KMS-11 (cell line): Measurements from ENCODE around the gene SF3A2.
A peak's percentile ranks its signal among the peaks of the same experiment; 100 is the strongest.

Source experiments
- H2AFZ ChIP-seq: fragments of 200-600 bp; sonication (generic); 2 replicates; pipeline ENCODE4 v1.6.1; 2016; ENCODE audit warnings: antibody characterized with exemption, mixed run types, low read depth
- H3K27ac ChIP-seq: fragments of 200-600 bp; sonication (generic); 2 replicates; pipeline ENCODE4 v1.6.1; 2016; ENCODE audit warnings: mild to moderate bottlenecking, mixed run types
- H3K27me3 ChIP-seq: fragments of 200-600 bp; sonication (generic); 2 replicates; pipeline ENCODE4 v1.6.1; 2017; ENCODE audit warnings: mild to moderate bottlenecking, low read depth, mixed run types, moderate library complexity; ENCODE audit not compliant: insufficient read depth
- H3K36me3 ChIP-seq: fragments of 200-600 bp; sonication (generic); 2 replicates; pipeline ENCODE4 v1.6.1; 2017; ENCODE audit warnings: mild to moderate bottlenecking, mixed run types; ENCODE audit not compliant: insufficient read depth
- H3K4me1 ChIP-seq: fragments of 200-600 bp; sonication (generic); 2 replicates; pipeline ENCODE4 v1.6.1; 2016; ENCODE audit warnings: mild to moderate bottlenecking, low read depth, mixed run types; ENCODE audit not compliant: poor library complexity, severe bottlenecking
- H3K4me2 ChIP-seq: fragments of 200-600 bp; sonication (generic); 2 replicates; pipeline ENCODE4 v1.7.0; 2016; ENCODE audit warnings: mild to moderate bottlenecking, mixed run types
- H3K4me3 ChIP-seq: fragments of 200-600 bp; sonication (generic); IDR thresholded peaks from 2 replicates; pipeline ENCODE4 v1.6.1; 2017; ENCODE audit warnings: low read depth, low read length, mixed read lengths; ENCODE audit not compliant: insufficient read depth
- H3K79me2 ChIP-seq: fragments of 200-600 bp; sonication (generic); 2 replicates; pipeline ENCODE4 v1.6.1; 2016; ENCODE audit warnings: low read depth, mixed run types; ENCODE audit not compliant: insufficient read depth
- H3K9ac ChIP-seq: fragments of 200-600 bp; sonication (generic); 2 replicates; pipeline ENCODE4 v1.6.1; 2016; ENCODE audit warnings: mild to moderate bottlenecking, mixed run types
- H4K20me1 ChIP-seq: fragments of 200-600 bp; sonication (generic); 2 replicates; pipeline ENCODE4 v1.6.1; 2016; ENCODE audit warnings: mild to moderate bottlenecking, mixed run types; ENCODE audit not compliant: insufficient read depth
- TF ChIP-seq, protein P1 (sequence below): fragments of 200-600 bp; sonication (generic); conservative IDR thresholded peaks from 2 replicates; pipeline ENCODE4 v1.6.1; 2017; ENCODE audit warnings: low read depth, mild to moderate bottlenecking, antibody characterized with exemption, low read length, moderate library complexity, mixed read lengths

SF3A2 gene

DNA sequence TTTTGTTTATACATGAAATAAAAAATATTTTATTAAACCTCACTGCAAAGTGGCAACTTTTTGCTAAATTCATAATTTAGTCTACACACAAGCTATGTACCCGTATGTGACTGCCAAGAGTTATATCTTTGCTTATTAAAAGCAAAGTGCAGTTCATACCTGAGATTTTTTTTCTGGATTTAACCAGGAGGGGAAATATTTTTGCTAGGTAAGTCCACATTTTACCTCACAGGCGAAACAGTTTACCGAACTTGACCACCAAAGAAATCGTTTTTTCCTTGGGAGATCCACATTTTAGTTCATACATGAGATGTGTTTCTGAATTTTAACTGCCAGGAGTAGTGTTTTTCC, 31.8 kb downstream of the SF3A2 start:
- peak overlapping the region; percentile 68; the same call in 1 of the 2 replicates for H3K4me2 ChIP-seq
- no peaks in the 10 kb centered on the region for H3K27me3 ChIP-seq
- peaks cover 3% of the 10 kb centered on the region; the same call in 1 of the 2 replicates for H3K36me3 ChIP-seq
- H3K27ac ChIP-seq, result no peak overlapping the region
- peaks cover 21% of the 10 kb centered on the region for H3K4me1 ChIP-seq
- TF ChIP-seq, protein P1, sequence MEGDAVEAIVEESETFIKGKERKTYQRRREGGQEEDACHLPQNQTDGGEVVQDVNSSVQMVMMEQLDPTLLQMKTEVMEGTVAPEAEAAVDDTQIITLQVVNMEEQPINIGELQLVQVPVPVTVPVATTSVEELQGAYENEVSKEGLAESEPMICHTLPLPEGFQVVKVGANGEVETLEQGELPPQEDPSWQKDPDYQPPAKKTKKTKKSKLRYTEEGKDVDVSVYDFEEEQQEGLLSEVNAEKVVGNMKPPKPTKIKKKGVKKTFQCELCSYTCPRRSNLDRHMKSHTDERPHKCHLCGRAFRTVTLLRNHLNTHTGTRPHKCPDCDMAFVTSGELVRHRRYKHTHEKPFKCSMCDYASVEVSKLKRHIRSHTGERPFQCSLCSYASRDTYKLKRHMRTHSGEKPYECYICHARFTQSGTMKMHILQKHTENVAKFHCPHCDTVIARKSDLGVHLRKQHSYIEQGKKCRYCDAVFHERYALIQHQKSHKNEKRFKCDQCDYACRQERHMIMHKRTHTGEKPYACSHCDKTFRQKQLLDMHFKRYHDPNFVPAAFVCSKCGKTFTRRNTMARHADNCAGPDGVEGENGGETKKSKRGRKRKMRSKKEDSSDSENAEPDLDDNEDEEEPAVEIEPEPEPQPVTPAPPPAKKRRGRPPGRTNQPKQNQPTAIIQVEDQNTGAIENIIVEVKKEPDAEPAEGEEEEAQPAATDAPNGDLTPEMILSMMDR, result no peak
- H3K9ac ChIP-seq, result peak overlapping the region; percentile 55; the same call in 1 of the 2 replicates
- H4K20me1 ChIP-seq, result peaks cover 7% of the 10 kb centered on the region; the same call in 1 of the 2 replicates
- H3K4me3 ChIP-seq, result no peak overlapping the region
- peak overlapping the region; percentile 82 for H2AFZ ChIP-seq
- H3K79me2 ChIP-seq, result peaks cover 39% of the 10 kb centered on the region

DNA sequence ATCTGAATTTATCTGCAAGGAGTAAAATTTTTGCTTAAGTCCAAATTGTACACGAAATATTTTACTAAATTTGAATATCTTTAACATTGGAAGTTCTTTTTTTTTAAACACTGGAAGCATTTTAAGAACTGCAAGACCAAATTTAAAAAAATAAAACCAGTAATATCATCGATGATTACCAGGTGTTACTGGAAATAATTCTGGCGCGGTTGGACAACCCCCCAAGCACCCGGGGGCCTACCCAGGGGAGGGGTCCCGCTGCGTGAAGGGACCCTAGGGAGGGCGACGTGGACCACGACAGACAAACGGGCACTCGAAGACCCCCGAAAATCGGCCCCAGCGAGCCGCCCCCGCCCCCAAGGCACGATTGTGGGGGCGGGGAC, 32.2 kb downstream of the SF3A2 start:
- peak overlapping the region; percentile 82 for H2AFZ ChIP-seq
- H4K20me1 ChIP-seq, result peaks cover 7% of the 10 kb centered on the region; the same call in 1 of the 2 replicates

DNA sequence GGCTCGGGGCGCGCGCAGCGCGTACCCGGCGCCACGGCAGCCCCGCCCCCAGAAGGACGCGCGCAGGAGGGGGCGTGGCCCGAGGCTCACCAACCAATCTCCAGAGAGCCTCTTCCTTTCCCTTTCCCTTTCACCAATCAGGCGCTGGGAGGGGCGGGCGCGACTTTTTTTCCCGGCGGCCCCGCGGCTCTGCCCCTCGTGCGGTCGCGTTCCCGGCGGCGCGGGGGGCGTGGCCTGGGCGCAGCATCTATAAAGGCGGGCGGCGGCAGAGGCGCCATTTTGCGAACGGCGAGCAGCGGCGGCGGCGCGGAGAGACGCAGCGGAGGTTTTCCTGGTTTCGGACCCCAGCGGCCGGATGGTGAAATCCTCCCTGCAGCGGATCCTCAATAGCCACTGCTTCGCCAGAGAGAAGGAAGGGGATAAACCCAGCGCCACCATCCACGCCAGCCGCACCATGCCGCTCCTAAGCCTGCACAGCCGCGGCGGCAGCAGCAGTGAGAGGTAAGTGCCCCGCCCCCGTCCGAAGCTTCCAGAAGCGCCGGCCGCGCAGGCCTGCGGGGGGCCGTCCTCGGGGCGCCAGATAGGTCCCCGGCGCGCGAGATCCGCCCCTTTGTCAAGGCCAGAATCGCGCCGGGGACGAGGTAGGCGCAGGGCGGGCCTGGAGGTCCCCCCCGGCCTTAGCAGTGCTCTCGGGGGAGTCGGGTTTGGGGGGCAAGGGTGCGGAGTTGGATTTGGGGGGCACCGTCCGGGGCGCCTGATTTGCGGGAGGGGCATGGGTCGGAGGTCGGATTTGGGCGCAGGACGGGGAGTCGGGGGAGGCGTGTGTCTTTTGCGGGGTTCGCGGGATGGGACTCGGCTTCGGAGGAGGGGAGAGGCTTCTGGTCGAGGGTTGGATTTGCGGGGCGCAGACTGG, 32.9 kb downstream of the SF3A2 start:
- no peaks in the 10 kb centered on the region for H3K27me3 ChIP-seq
- H3K27ac ChIP-seq, result peak overlapping the region; percentile 72
- peak overlapping the region; percentile 88 for H3K9ac ChIP-seq
- no peak overlapping the region for H3K4me3 ChIP-seq
- peaks cover 12% of the 10 kb centered on the region; the same call in 1 of the 2 replicates for H4K20me1 ChIP-seq
- H3K36me3 ChIP-seq, result peaks cover 3% of the 10 kb centered on the region; the same call in 1 of the 2 replicates
- peak overlapping the region; percentile 82; the same call in 1 of the 2 replicates for H2AFZ ChIP-seq
- H3K4me2 ChIP-seq, result peak overlapping the region; percentile 27; the same call in 1 of the 2 replicates
- H3K4me1 ChIP-seq, result peaks cover 21% of the 10 kb centered on the region
- TF ChIP-seq, protein P1, result no peak
- peaks cover 49% of the 10 kb centered on the region for H3K79me2 ChIP-seq

More for the DNA sequence above, 32.2 kb downstream of the SF3A2 start:
- Histone ChIP-seq H3K4me3 (no peak overlapping the region), H3K4me1 (peaks cover 21% of the 10 kb centered on the region), H3K4me2 (peak overlapping the region; percentile 68; the same call in 1 of the 2 replicates), H3K36me3 (peaks cover 3% of the 10 kb centered on the region; the same call in 1 of the 2 replicates), H3K27me3 (no peaks in the 10 kb centered on the region), H3K9ac (peak overlapping the region; percentile 55; the same call in 1 of the 2 replicates), H3K27ac (no peak overlapping the region), H3K79me2 (peaks cover 43% of the 10 kb centered on the region)
- TF ChIP-seq, protein P1, result no peak

DNA sequence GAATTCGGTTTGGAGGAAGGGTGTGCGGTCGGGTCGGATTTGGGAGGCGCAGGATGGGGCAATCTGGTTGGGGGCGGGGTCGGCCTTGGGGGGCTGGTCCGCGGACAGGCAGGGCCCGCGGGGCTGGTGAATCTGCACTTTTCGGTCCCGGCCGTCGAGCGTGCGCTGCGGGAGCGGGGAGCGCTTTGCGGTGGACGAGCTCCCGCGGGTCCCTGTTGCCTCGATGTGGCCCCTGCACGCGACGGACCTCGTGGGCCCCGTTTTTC, 33.5 kb downstream of the SF3A2 start:
- Histone ChIP-seq H3K9ac (peak overlapping the region; percentile 88), H3K27me3 (no peaks in the 10 kb centered on the region), H3K4me2 (peak overlapping the region; percentile 76; the same call in 1 of the 2 replicates), H3K36me3 (peaks cover 3% of the 10 kb centered on the region; the same call in 1 of the 2 replicates), H3K4me3 (no peak overlapping the region), H3K79me2 (peaks cover 49% of the 10 kb centered on the region), H3K4me1 (peaks cover 21% of the 10 kb centered on the region), H2AFZ (no peak overlapping the region), H4K20me1 (peaks cover 12% of the 10 kb centered on the region; the same call in 1 of the 2 replicates), H3K27ac (peak overlapping the region; percentile 72)
- TF ChIP-seq, protein P1, result no peak
